Measurements from ENCODE around the gene AQP12A. TPM values are rescaled to one million over a fixed set of nuclear protein-coding genes. Genes with fewer than 3 reads are reported as not detected.

The AQP12A gene
- total and polyA plus RNA-seq, 9 of the 15 experiments (the other 6 are each of a cell fraction or from before 2014, with no cell fraction given): not detected

GRCh38 chr2:240648650-240649275 lies 42.9 kb upstream of the AQP12A start:
- intact Hi-C loops (cut with micrococcal nuclease): no loop called here
- Histone ChIP-seq H3K36me3 (ENCODE audit: control insufficient read depth, insufficient read depth, low read length) (no peaks in the 10 kb centered on the region), H3K9me1 (ENCODE audit: control insufficient read depth, insufficient read depth, low read length) (no peaks in the 10 kb centered on the region), H3K4me1 (replicated peaks in 1 of 2; ENCODE audit: control insufficient read depth in 2 of 2, insufficient read depth in 2 of 2, low read length in 2 of 2) (peaks cover 0 to 7% of the 10 kb centered on the region in 2 experiments; a peak in 1 of 5 replicates), H3K27me3 (ENCODE audit: control insufficient read depth in 2 of 2, insufficient read depth in 2 of 2, low read length in 2 of 2) (peaks cover 12 to 60% of the 10 kb centered on the region in 2 experiments; a peak in 4 of 5 replicates), H3K27ac (ENCODE audit: extremely low read depth, low read depth, low read length) (no peak overlapping the region), H3K4me2 (ENCODE audit: insufficient read depth, low read length) (no peak overlapping the region), H3K9me3 (replicated peaks; ENCODE audit: control insufficient read depth, insufficient read depth, low read depth, low read length) (no peaks in the 10 kb centered on the region), H3K9ac (ENCODE audit: insufficient read depth in 1 of 2, low read depth in 2 of 2, low read length in 2 of 2) (no peak overlapping the region), H2AFZ (ENCODE audit: low read depth, low read length) (no peak overlapping the region), H3K79me2 (ENCODE audit: control insufficient read depth, insufficient read depth, low read length) (no peaks in the 10 kb centered on the region), H4K20me1 (replicated peaks; ENCODE audit: control insufficient read depth, insufficient read depth, low read length) (no peaks in the 10 kb centered on the region), H3K4me3 (no peak overlapping the region)
- ChIA-PET POLR2A (no interaction called here), CTCF (ENCODE audit: low intra/inter-chr PET ratio) (no interaction called here)
- DNase-seq (ENCODE audit: extremely low read depth in 1 of 4, low spot score in 3 of 4): no peak
- FAIRE-seq: no peak
- TF ChIP-seq CREM (IDR thresholded peaks at IDR 0.05; ENCODE audit: low read depth): no peak
- TF ChIP-seq MIER1 (IDR thresholded peaks at IDR 0.05; ENCODE audit: low read depth): no peak
- TF ChIP-seq BRD4 (IDR thresholded peaks at IDR 0.05): no peak
- TF ChIP-seq NFXL1 (CRISPR knock-in tag; IDR thresholded peaks at IDR 0.05): no peak
- no peak for TF ChIP-seq ZNF212 (CRISPR knock-in tag; IDR thresholded peaks at IDR 0.05)
- no peak for TF ChIP-seq ZNF79 (CRISPR knock-in tag; IDR thresholded peaks at IDR 0.05; ENCODE audit: low read depth)
- no peak for TF ChIP-seq SAP30 (IDR thresholded peaks at IDR 0.05; ENCODE audit: borderline replicate concordance, insufficient read depth, low read depth, low read length, poor library complexity, severe bottlenecking)
- WGBS (ENCODE audit: insufficient coverage, low coverage, missing lambda C conversion rate): 5% methylated on average over 12 of the region's 19 CpGs
- in situ Hi-C loops (cut with MboI): no loop called here
- ATAC-seq: no peak
- BruUV-seq (replicated peaks): no TSS peak
